Effector CD8-positive, alpha-beta T cell (primary cell): ENCODE data around the gene TRABD.

Experiments used
- DNase-seq: peaks from one replicate; lab custom pipeline; 2025; lab: John Stamatoyannopoulos, UW

TRABD gene

DNA sequence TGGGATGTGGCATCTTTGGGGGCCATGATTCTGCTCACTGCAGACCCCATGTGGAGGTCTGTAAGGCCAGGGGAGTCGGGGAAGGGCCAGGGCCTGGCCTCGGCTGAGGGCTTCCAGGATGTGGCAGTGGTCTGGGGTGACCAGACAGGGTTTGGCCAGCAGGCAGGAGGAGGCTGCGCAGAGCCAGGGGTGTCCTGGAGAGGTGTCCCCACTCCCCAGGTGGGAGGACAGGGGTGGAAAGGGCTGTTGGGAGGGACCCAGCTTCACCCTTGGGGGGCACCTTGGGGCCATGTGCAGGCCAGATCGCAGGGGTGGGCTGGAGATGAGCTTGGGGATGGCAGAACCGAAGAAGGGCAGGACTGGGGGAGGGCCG lies 11.7 kb upstream of the TRABD start:
- no peak for DNase-seq

DNA sequence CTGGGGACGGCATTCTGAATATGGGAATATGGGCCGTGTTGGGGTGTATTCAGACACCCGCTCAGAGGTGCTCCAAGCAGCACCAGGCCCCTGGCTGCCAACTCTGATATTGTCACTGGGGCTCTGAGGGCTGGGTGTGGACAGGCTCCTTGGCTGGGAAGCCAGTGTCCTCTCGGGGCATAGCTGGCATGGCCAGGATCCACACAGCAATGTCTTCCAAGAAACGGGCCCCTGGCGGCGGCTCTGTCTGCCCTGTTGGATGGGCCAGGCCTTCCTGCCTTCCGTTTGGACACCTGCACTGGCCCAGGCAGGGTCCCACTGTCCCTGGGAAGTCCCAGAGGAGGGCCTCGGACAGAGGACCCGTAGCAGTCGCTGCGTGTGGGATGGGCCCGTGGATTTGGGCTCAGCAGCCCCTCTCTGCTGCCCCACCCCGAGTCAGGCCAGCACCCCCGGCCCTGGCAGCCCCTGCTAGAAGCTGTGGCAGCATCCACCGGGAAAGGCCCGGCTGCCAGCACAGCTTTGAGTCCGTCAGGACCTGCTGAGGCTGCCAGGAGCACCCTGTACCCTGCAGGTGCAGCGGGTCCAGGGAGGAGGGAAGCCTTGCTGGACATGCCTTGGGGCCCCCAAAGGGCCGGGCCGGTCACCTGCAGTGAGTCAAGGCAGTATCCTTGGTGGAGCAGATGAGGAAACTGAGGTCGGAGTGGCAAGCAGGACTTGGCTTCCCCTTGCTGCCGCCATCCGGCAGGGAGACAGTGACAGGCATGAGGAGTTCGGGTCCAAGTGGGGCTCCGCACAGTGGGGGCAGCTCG lies 11.1 kb upstream of the TRABD start:
- no peak for DNase-seq

DNA sequence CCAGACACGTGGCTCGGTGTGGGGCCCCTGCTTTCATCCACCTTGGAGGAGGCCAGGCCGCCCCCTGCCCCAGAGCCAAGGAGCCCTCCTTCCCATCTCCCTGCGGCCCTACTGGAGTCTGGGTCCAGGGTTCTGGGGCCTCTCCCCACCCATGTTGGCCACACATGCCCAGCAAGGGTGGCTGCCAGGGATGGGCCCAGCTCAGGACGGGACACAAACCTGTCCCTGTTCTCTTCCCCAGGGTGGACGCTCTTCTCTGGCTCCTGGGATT lies 10.6 kb upstream of the TRABD start:
- DNase-seq = no peak

DNA sequence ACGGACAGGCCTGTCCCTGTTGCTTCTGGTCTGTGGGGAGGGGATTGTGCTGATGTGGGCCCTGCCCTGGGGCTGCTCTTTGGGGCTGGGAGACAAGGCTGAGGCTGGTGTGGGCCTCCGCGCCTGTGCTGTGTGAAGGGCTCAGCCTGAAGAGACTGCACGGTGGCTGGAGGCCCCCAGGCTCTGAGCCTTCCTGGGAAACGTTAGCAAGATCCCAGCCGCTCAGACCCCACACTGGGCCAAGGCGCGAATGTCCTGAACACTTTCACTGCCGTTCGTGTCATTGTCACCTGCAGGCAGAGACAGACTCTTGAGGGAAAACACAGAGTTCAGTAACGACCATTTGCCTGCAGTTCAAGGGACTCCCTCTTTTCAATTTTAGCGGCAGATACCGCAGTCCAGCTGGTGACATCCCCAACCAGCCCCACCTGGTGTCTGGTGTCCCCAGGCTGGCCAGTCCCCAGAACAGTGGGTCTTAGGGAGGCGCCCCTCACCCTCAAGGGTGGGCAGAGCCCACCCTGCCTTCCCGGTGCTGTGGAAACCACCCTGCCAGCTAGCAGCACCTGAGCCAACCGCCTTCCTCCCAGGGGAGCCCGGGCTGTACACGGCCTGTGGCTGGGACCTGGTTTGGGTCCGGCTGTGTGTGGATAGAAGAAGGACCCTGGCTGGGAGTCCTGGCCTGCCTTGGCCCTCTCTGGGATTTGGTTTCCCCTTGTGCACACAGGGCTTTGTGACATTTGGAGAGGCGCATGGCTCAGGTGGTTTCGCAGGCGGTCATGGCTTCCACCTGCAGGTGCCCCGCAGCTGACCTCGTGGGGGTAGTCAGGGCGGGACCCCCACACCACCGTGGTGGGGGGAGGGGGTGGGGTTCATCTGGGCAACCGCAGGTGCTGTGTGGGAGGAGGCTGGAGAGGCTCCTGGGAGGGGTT lies 9.5 kb upstream of the TRABD start:
- no peak for DNase-seq

GRCh38 chr22:50176850-50177536 lies 8.7 kb upstream of the TRABD start:
- DNase-seq = no peak

DNA sequence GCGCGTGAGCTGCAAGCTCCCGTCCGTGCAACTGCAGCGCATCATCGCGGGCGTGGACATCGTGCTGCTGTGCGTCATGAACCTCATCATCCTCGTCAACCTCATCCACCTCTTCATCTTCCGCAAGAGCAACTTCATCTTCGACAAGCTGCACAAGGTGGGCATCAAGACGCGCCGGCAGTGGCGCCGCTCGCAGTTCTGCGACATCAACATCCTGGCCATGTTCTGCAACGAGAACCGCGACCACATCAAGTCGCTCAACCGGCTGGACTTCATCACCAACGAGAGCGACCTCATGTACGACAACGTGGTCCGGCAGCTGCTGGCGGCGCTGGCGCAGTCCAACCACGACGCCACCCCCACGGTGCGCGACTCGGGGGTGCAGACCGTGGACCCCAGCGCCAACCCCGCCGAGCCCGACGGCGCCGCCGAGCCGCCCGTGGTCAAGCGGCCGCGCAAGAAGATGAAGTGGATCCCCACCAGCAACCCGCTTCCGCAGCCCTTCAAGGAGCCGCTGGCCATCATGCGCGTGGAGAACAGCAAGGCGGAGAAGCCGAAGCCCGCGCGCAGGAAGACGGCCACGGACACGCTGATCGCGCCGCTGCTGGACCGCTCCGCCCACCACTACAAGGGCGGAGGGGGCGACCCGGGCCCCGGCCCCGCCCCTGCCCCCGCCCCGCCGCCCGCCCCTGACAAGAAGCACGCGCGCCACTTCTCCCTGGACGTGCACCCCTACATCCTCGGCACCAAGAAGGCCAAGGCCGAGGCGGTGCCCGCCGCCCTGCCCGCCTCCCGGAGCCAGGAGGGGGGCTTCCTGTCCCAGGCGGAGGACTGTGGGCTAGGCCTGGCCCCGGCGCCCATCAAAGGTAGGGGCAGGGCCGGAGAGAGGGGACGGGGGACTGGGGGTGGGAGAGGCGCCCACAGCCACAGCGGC lies 7.9 kb upstream of the TRABD start:
- DNase-seq = no peak

GRCh38 chr22:50178471-50178864 lies 7.2 kb upstream of the TRABD start:
- no peak for DNase-seq

GRCh38 chr22:50178871-50179869 lies 6.5 kb upstream of the TRABD start:
- no peak for DNase-seq

GRCh38 chr22:50179937-50180726 lies 5.6 kb upstream of the TRABD start:
- no peak for DNase-seq

- DNase-seq = no peak
Measured at GRCh38 chr22:50180727-50181521, 4.8 kb upstream of the TRABD start.

- DNase-seq = no peak
Measured at GRCh38 chr22:50182176-50183081, 3.3 kb upstream of the TRABD start.

GRCh38 chr22:50183141-50183971 lies 2.4 kb upstream of the TRABD start:
- DNase-seq = no peak

GRCh38 chr22:50184004-50184901 lies 1.5 kb upstream of the TRABD start:
- DNase-seq = no peak

- DNase-seq = no peak
Measured at GRCh38 chr22:50184902-50185374, 775 bp upstream of the TRABD start.

- DNase-seq = no peak
Measured at GRCh38 chr22:50186181-50186714, 535 bp downstream of the TRABD start.
